ENCODE results near the gene OR2C1.

The OR2C1 gene

DNA sequence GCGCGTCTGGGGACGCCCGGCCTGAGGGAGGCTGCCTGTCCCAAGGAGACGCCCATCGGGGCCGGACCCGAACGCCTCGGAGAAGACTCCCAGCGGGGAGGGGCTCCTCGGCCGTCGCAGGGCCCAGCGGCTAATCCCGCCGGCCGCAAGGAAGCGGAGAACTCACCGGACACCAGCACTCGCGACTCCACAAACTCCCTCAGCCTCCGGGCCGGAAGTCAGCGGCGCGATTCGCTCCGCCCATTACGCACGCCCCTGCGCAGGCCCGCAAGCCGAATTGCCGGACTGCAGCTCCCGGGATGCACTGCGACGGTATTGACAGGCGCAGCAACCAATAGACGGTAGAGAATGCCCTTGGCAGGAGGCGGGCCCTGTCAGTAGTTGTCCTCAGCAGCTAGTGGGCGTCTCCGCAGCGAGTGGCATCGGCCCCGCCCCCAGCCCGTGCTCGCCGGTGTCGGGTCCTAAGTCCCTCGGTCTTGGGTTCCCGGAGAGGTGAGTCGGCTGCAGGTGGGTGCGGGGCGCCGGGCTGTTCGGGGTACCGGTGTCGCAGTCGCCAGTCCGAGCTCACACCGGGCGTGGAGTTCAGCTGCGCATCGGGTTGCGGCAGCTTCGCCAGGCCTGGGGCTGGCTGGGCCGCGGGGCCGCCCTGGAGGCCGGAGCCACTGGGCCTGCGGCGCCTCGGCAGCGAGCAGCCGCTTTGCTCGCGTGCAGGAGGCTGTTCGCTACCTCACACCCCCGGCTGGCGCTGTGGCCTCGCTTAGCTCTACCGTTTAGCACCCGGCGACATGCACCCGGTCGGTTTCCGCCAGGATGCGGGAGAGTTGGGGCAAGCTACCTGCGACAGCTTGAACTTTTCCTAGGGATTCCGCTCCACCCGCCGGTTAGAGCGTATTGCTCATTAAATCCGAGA, 45.3 kb downstream of the OR2C1 start, which contains the start of the genes ZNF174 and ZSCAN32 (continued):
- TF ChIP-seq ZNF530 (tag by site-specific recombination; IDR thresholded peaks at IDR 0.05; ENCODE audit: low read depth) (no peak), ZNF211 (tag by site-specific recombination; IDR thresholded peaks at IDR 0.05; ENCODE audit: low read depth) (no peak), ZNF155 (tag by site-specific recombination; IDR thresholded peaks at IDR 0.05) (no peak), MZF1 (tag by site-specific recombination; IDR thresholded peaks at IDR 0.05; ENCODE audit: borderline replicate concordance) (peak; percentile 17; the same call in 1 of the 2 replicates), GLI4 (tag by site-specific recombination; IDR thresholded peaks at IDR 0.05) (0 out of 2 replicates have a peak, but pooled peaks have one; percentile 15), ZNF596 (tag by site-specific recombination; IDR thresholded peaks at IDR 0.05) (no peak), SP7 (tag by site-specific recombination; IDR thresholded peaks at IDR 0.05) (0 out of 2 replicates have a peak, but pooled peaks have one; percentile 68), ZNF248 (tag by site-specific recombination; IDR thresholded peaks at IDR 0.05) (no peak), ZNF621 (tag by site-specific recombination; IDR thresholded peaks at IDR 0.05) (no peak), SP2 (tag by site-specific recombination; IDR thresholded peaks at IDR 0.05) (peak; percentile 100), ZNF2 (tag by site-specific recombination; IDR thresholded peaks at IDR 0.05) (peak; percentile 26), ZNF274 (IDR thresholded peaks at IDR 0.05; ENCODE audit: low read length) (no peak), ZNF274 (tag by site-specific recombination; IDR thresholded peaks at IDR 0.05; ENCODE audit: borderline replicate concordance) (no peak), REPIN1 (tag by site-specific recombination; IDR thresholded peaks at IDR 0.05; ENCODE audit: low read depth) (peak; percentile 68; the same call in 1 of the 2 replicates), SALL2 (tag by site-specific recombination; IDR thresholded peaks at IDR 0.05; ENCODE audit: borderline replicate concordance) (no peak), ZNF10 (tag by site-specific recombination; IDR thresholded peaks at IDR 0.05) (no peak), EGR2 (tag by site-specific recombination; IDR thresholded peaks at IDR 0.05; ENCODE audit: low read depth) (peak; percentile 73), KLF10 (tag by site-specific recombination; IDR thresholded peaks at IDR 0.05) (peak; percentile 84), TCF7L2 (IDR thresholded peaks at IDR 0.05; ENCODE audit: borderline replicate concordance, low read depth, low read length) (no peak), ZNF157 (tag by site-specific recombination; IDR thresholded peaks at IDR 0.05) (no peak), ZNF549 (tag by site-specific recombination; IDR thresholded peaks at IDR 0.05) (no peak), ZNF585B (tag by site-specific recombination; IDR thresholded peaks at IDR 0.05) (no peak)
- TF ChIP-seq, protein P1, sequence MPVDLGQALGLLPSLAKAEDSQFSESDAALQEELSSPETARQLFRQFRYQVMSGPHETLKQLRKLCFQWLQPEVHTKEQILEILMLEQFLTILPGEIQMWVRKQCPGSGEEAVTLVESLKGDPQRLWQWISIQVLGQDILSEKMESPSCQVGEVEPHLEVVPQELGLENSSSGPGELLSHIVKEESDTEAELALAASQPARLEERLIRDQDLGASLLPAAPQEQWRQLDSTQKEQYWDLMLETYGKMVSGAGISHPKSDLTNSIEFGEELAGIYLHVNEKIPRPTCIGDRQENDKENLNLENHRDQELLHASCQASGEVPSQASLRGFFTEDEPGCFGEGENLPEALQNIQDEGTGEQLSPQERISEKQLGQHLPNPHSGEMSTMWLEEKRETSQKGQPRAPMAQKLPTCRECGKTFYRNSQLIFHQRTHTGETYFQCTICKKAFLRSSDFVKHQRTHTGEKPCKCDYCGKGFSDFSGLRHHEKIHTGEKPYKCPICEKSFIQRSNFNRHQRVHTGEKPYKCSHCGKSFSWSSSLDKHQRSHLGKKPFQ (tag by site-specific recombination; IDR thresholded peaks at IDR 0.05) = no peak
- TF ChIP-seq, protein P2, sequence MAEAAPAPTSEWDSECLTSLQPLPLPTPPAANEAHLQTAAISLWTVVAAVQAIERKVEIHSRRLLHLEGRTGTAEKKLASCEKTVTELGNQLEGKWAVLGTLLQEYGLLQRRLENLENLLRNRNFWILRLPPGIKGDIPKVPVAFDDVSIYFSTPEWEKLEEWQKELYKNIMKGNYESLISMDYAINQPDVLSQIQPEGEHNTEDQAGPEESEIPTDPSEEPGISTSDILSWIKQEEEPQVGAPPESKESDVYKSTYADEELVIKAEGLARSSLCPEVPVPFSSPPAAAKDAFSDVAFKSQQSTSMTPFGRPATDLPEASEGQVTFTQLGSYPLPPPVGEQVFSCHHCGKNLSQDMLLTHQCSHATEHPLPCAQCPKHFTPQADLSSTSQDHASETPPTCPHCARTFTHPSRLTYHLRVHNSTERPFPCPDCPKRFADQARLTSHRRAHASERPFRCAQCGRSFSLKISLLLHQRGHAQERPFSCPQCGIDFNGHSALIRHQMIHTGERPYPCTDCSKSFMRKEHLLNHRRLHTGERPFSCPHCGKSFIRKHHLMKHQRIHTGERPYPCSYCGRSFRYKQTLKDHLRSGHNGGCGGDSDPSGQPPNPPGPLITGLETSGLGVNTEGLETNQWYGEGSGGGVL (tag by site-specific recombination; IDR thresholded peaks at IDR 0.05) = 0 out of 2 replicates have a peak, but pooled peaks have one; percentile 37
- TF ChIP-seq, protein P3, sequence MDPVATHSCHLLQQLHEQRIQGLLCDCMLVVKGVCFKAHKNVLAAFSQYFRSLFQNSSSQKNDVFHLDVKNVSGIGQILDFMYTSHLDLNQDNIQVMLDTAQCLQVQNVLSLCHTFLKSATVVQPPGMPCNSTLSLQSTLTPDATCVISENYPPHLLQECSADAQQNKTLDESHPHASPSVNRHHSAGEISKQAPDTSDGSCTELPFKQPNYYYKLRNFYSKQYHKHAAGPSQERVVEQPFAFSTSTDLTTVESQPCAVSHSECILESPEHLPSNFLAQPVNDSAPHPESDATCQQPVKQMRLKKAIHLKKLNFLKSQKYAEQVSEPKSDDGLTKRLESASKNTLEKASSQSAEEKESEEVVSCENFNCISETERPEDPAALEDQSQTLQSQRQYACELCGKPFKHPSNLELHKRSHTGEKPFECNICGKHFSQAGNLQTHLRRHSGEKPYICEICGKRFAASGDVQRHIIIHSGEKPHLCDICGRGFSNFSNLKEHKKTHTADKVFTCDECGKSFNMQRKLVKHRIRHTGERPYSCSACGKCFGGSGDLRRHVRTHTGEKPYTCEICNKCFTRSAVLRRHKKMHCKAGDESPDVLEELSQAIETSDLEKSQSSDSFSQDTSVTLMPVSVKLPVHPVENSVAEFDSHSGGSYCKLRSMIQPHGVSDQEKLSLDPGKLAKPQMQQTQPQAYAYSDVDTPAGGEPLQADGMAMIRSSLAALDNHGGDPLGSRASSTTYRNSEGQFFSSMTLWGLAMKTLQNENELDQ (tag by site-specific recombination; IDR thresholded peaks at IDR 0.05; ENCODE audit: low read depth) = no peak
- TF ChIP-seq, protein P4, sequence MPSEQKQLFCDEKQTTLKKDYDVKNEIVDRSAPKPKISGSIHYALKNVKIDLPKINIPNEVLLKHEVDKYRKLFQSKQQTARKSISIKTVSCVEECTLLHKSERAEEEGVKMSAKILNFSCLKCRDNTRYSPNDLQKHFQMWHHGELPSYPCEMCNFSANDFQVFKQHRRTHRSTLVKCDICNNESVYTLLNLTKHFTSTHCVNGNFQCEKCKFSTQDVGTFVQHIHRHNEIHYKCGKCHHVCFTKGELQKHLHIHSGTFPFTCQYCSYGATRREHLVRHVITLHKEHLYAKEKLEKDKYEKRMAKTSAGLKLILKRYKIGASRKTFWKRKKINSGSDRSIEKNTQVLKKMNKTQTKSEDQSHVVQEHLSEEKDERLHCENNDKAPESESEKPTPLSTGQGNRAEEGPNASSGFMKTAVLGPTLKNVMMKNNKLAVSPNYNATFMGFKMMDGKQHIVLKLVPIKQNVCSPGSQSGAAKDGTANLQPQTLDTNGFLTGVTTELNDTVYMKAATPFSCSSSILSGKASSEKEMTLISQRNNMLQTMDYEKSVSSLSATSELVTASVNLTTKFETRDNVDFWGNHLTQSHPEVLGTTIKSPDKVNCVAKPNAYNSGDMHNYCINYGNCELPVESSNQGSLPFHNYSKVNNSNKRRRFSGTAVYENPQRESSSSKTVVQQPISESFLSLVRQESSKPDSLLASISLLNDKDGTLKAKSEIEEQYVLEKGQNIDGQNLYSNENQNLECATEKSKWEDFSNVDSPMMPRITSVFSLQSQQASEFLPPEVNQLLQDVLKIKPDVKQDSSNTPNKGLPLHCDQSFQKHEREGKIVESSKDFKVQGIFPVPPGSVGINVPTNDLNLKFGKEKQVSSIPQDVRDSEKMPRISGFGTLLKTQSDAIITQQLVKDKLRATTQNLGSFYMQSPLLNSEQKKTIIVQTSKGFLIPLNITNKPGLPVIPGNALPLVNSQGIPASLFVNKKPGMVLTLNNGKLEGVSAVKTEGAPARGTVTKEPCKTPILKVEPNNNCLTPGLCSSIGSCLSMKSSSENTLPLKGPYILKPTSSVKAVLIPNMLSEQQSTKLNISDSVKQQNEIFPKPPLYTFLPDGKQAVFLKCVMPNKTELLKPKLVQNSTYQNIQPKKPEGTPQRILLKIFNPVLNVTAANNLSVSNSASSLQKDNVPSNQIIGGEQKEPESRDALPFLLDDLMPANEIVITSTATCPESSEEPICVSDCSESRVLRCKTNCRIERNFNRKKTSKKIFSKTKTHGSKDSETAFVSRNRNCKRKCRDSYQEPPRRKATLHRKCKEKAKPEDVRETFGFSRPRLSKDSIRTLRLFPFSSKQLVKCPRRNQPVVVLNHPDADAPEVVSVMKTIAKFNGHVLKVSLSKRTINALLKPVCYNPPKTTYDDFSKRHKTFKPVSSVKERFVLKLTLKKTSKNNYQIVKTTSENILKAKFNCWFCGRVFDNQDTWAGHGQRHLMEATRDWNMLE (tag by site-specific recombination; conservative IDR thresholded peaks at IDR 0.05; ENCODE audit: low read depth) = peak; percentile 27; the same call in 1 of the 2 replicates
- TF ChIP-seq, protein P5, sequence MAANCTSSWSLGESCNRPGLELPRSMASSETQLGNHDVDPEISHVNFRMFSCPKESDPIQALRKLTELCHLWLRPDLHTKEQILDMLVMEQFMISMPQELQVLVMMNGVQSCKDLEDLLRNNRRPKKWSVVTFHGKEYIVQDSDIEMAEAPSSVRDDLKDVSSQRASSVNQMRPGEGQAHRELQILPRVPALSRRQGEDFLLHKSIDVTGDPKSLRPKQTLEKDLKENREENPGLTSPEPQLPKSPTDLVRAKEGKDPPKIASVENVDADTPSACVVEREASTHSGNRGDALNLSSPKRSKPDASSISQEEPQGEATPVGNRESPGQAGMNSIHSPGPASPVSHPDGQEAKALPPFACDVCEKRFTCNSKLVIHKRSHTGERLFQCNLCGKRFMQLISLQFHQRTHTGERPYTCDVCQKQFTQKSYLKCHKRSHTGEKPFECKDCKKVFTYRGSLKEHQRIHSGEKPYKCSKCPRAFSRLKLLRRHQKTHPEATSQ (tag by site-specific recombination; IDR thresholded peaks at IDR 0.05) = peak; percentile 96

Data from HEK293 (cell line).